Measurements from ENCODE around the gene EFCAB11. TPM values are rescaled to one million over a fixed set of nuclear protein-coding genes. Genes with fewer than 3 reads are reported as not detected.
"Not testable (repeated sequence)": the region's sequence is repeated elsewhere in the genome, so short reads cannot be mapped to it uniquely, and the experiment has no call there.

EFCAB11 gene
- total RNA-seq, 1 experiment from 2014 or later = 10.6 TPM

- Mint-ChIP-seq H3K4me3 (ENCODE audit: unreplicated experiment) (no peak overlapping the region), H3K36me3 (ENCODE audit: insufficient read depth, unreplicated experiment) (no peaks in the 10 kb centered on the region), H3K9me3 (ENCODE audit: unreplicated experiment) (no peaks in the 10 kb centered on the region), H3K27me3 (ENCODE audit: insufficient read depth, unreplicated experiment) (no peaks in the 10 kb centered on the region), H3K4me1 (ENCODE audit: insufficient read depth, unreplicated experiment) (no peaks in the 10 kb centered on the region), H3K27ac (ENCODE audit: low read depth, unreplicated experiment) (no peak overlapping the region)
- no TSS peak for BruUV-seq (replicated peaks)
- no peak for DNase-seq (ENCODE audit: unreplicated experiment)
- intact Hi-C loops (cut with micrococcal nuclease) = no loop called here
- TF ChIP-seq CTCF (IDR thresholded peaks at IDR 0.05; ENCODE audit: unreplicated experiment) = no peak
- CTCF ChIA-PET = interaction anchor here (0.6 to 1.9 kb wide), 3 partner anchors 10 to 509 kb away, joined by 3 to 6 read pairs (median 3); no protein-coding TSS in a partner anchor
- POLR2A ChIA-PET = no interaction called here
Observed at GRCh38 chr14:89892953-89893352, 61.6 kb downstream of the EFCAB11 start.

- H3K4me1 Mint-ChIP-seq (ENCODE audit: insufficient read depth, unreplicated experiment); intact Hi-C loops (cut with micrococcal nuclease); H3K4me3 Mint-ChIP-seq (ENCODE audit: unreplicated experiment); DNase-seq (ENCODE audit: unreplicated experiment); H3K9me3 Mint-ChIP-seq (ENCODE audit: unreplicated experiment); H3K27ac Mint-ChIP-seq (ENCODE audit: low read depth, unreplicated experiment); CTCF ChIA-PET; H3K36me3 Mint-ChIP-seq (ENCODE audit: insufficient read depth, unreplicated experiment); BruUV-seq (replicated peaks); H3K27me3 Mint-ChIP-seq (ENCODE audit: insufficient read depth, unreplicated experiment); POLR2A ChIA-PET: not testable (repeated sequence)
Observed at GRCh38 chr14:89891721-89892120, 62.8 kb downstream of the EFCAB11 start.

GRCh38 chr14:89891055-89891454 is 63.5 kb downstream of the EFCAB11 start:
- H3K9me3 Mint-ChIP-seq (ENCODE audit: unreplicated experiment) = no peaks in the 10 kb centered on the region
- BruUV-seq (replicated peaks) = no TSS peak
- POLR2A ChIA-PET = no interaction called here

GRCh38 chr14:89890589-89890988 is 63.9 kb downstream of the EFCAB11 start:
- no TSS peak for BruUV-seq (replicated peaks)
- ChIA-PET POLR2A (no interaction called here), CTCF (interaction anchor here (0.5 to 1.2 kb wide), 4 partner anchors 21 to 1301 kb away, joined by 3 to 4 read pairs (median 3); no protein-coding TSS in a partner anchor)
- no peaks in the 10 kb centered on the region for H3K9me3 Mint-ChIP-seq (ENCODE audit: unreplicated experiment)
- no peaks in the 10 kb centered on the region for H3K4me1 Mint-ChIP-seq (ENCODE audit: insufficient read depth, unreplicated experiment)
- no peak overlapping the region for H3K27ac Mint-ChIP-seq (ENCODE audit: low read depth, unreplicated experiment)
- H3K27me3 Mint-ChIP-seq (ENCODE audit: insufficient read depth, unreplicated experiment) = no peaks in the 10 kb centered on the region
- no peaks in the 10 kb centered on the region for H3K36me3 Mint-ChIP-seq (ENCODE audit: insufficient read depth, unreplicated experiment)
- DNase-seq (ENCODE audit: unreplicated experiment) = no peak
- TF ChIP-seq CTCF (IDR thresholded peaks at IDR 0.05; ENCODE audit: unreplicated experiment) = no peak
- intact Hi-C loops (cut with micrococcal nuclease) = no loop called here
- H3K4me3 Mint-ChIP-seq (ENCODE audit: unreplicated experiment) = no peak overlapping the region

More at GRCh38 chr14:89891055-89891454, 63.5 kb downstream of the EFCAB11 start:
- no peaks in the 10 kb centered on the region for H3K27me3 Mint-ChIP-seq (ENCODE audit: insufficient read depth, unreplicated experiment)
- CTCF ChIA-PET = interaction anchor here (0.6 kb wide), 2 partner anchors 38 to 249 kb away, joined by 3 read pairs; no protein-coding TSS in a partner anchor
- intact Hi-C loops (cut with micrococcal nuclease) = no loop called here
- no peaks in the 10 kb centered on the region for H3K36me3 Mint-ChIP-seq (ENCODE audit: insufficient read depth, unreplicated experiment)
- H3K4me3 Mint-ChIP-seq (ENCODE audit: unreplicated experiment) = no peak overlapping the region
- H3K4me1 Mint-ChIP-seq (ENCODE audit: insufficient read depth, unreplicated experiment) = no peaks in the 10 kb centered on the region
- no peak overlapping the region for H3K27ac Mint-ChIP-seq (ENCODE audit: low read depth, unreplicated experiment)
- no peak for TF ChIP-seq CTCF (IDR thresholded peaks at IDR 0.05; ENCODE audit: unreplicated experiment)
- no peak for DNase-seq (ENCODE audit: unreplicated experiment)

- no peak for DNase-seq (ENCODE audit: unreplicated experiment)
- TF ChIP-seq CTCF (IDR thresholded peaks at IDR 0.05; ENCODE audit: unreplicated experiment) = no peak
- H3K27me3 Mint-ChIP-seq (ENCODE audit: insufficient read depth, unreplicated experiment) = no peaks in the 10 kb centered on the region
- ChIA-PET POLR2A (no interaction called here), CTCF (interaction anchor here (1.2 kb wide), 1 partner anchor 20 kb away, joined by 4 read pairs; no protein-coding TSS in a partner anchor)
- no peak overlapping the region for H3K27ac Mint-ChIP-seq (ENCODE audit: low read depth, unreplicated experiment)
- H3K4me3 Mint-ChIP-seq (ENCODE audit: unreplicated experiment) = no peak overlapping the region
- H3K4me1 Mint-ChIP-seq (ENCODE audit: insufficient read depth, unreplicated experiment) = no peaks in the 10 kb centered on the region
- H3K36me3 Mint-ChIP-seq (ENCODE audit: insufficient read depth, unreplicated experiment) = no peaks in the 10 kb centered on the region
- H3K9me3 Mint-ChIP-seq (ENCODE audit: unreplicated experiment) = no peaks in the 10 kb centered on the region
- BruUV-seq (replicated peaks) = no TSS peak
- intact Hi-C loops (cut with micrococcal nuclease) = no loop called here
Observed at GRCh38 chr14:89889626-89890025, 64.9 kb downstream of the EFCAB11 start.
